GM20431 (cell line): Measurements from ENCODE around the gene CCDC169.
"Not testable (repeated sequence)": the region's sequence is repeated elsewhere in the genome, so short reads cannot be mapped to it uniquely, and the experiment has no call there.

Experiments used
- in situ Hi-C: fragments of 300-500 bp; cut with MseI, MboI; formaldehyde crosslinking; loops from one replicate; pipeline ENCODE4 v1.15.0; 2020; ENCODE audit warnings: low sequenced_read_pairs; ENCODE audit not compliant: unreplicated experiment

Gene CCDC169

GRCh38 chr13:36297366-36298338 is at the start of gene CCDC169:
Gene CCDC169 (minus strand): TSS chr13:36297814. CDS start chr13:36297719, 95 bp downstream.
- in situ Hi-C loops = loop anchor here (25.0 kb wide), 1 partner anchor 440 kb away; no protein-coding TSS in a partner anchor

- in situ Hi-C loops = no loop called here
These were observed 48.8 kb upstream of the CCDC169 start, which contains the start of gene SPART for GRCh38 chr13:36346222-36347083. Gene SPART (minus strand): TSS chr13:36346394. CDS start chr13:36335830, 10,564 bp downstream.

GRCh38 chr13:36345438-36346221 is 48.0 kb upstream of the CCDC169 start:
- in situ Hi-C loops = no loop called here

GRCh38 chr13:36344886-36345437 is 47.3 kb upstream of the CCDC169 start:
- in situ Hi-C loops = no loop called here

GRCh38 chr13:36344173-36344572 is 46.6 kb upstream of the CCDC169 start:
- in situ Hi-C loops = no loop called here

- in situ Hi-C loops = no loop called here
These were observed 46.2 kb upstream of the CCDC169 start for GRCh38 chr13:36343766-36344165.

GRCh38 chr13:36342715-36343114 is 45.1 kb upstream of the CCDC169 start:
- in situ Hi-C loops = no loop called here

GRCh38 chr13:36341718-36342117 is 44.1 kb upstream of the CCDC169 start:
- in situ Hi-C loops = no loop called here

- in situ Hi-C loops = no loop called here
These were observed 42.1 kb upstream of the CCDC169 start for GRCh38 chr13:36339600-36340155.

GRCh38 chr13:36337938-36338641 is 40.5 kb upstream of the CCDC169 start:
- in situ Hi-C loops = no loop called here

- in situ Hi-C loops = no loop called here
These were observed 35.4 kb upstream of the CCDC169 start for GRCh38 chr13:36332986-36333385.

GRCh38 chr13:36332255-36332654 is 34.6 kb upstream of the CCDC169 start:
- in situ Hi-C loops = not testable (repeated sequence)

GRCh38 chr13:36331280-36331679 is 33.7 kb upstream of the CCDC169 start:
- in situ Hi-C loops = no loop called here

GRCh38 chr13:36329361-36329760 is 31.7 kb upstream of the CCDC169 start:
- in situ Hi-C loops = no loop called here

- in situ Hi-C loops = no loop called here
These were observed 31.2 kb upstream of the CCDC169 start for GRCh38 chr13:36328821-36329220.

- in situ Hi-C loops = no loop called here
These were observed 28.3 kb upstream of the CCDC169 start for GRCh38 chr13:36325912-36326311.

GRCh38 chr13:36324881-36325280 is 27.3 kb upstream of the CCDC169 start:
- in situ Hi-C loops = not testable (repeated sequence)

- in situ Hi-C loops = no loop called here
These were observed 26.4 kb upstream of the CCDC169 start for GRCh38 chr13:36323951-36324566.
